Measurements from ENCODE around the gene OR6N1. TPM values are rescaled to one million over a fixed set of nuclear protein-coding genes. Genes with fewer than 3 reads are reported as not detected.
A peak's percentile ranks its signal among the peaks of the same experiment; 100 is the strongest.

Gene OR6N1
- total and polyA plus RNA-seq, 9 of the 15 experiments (the other 6 are each of a cell fraction or from before 2014, with no cell fraction given): 0.01 to 0.07 TPM; not detected in 7

- TF ChIP-seq ZBTB49 (CRISPR knock-in tag; IDR thresholded peaks at IDR 0.05; ENCODE audit: borderline replicate concordance): no peak
- no peak for TF ChIP-seq ARID2 (IDR thresholded peaks at IDR 0.05)
- no peak for TF ChIP-seq CREB3 (tag; conservative IDR thresholded peaks at IDR 0.05; ENCODE audit: low read depth)
- peak; percentile 21; the same call in 1 of the 2 replicates for TF ChIP-seq TARDBP (IDR thresholded peaks at IDR 0.05)
- TF ChIP-seq EGR1 (conservative IDR thresholded peaks at IDR 0.05): peak; percentile 83
- peak; percentile 85 for TF ChIP-seq NFE2 (IDR thresholded peaks at IDR 0.05; ENCODE audit: low read depth)
- no peak for TF ChIP-seq PTRF (tag; IDR thresholded peaks at IDR 0.05)
- no peak for TF ChIP-seq U2AF1 (optimal IDR thresholded peaks at IDR 0.05; ENCODE audit: low read depth, low read length)
- no peak for TF ChIP-seq EHMT2 (IDR thresholded peaks at IDR 0.05)
- no peak for TF ChIP-seq ZNF121 (CRISPR knock-in tag; conservative IDR thresholded peaks at IDR 0.05)
- no peak for TF ChIP-seq ZNF707 (CRISPR knock-in tag; conservative IDR thresholded peaks at IDR 0.05)
- no peak for TF ChIP-seq GTF2B (IDR thresholded peaks at IDR 0.05; ENCODE audit: extremely low read depth, insufficient read length)
- no peak for TF ChIP-seq FOXO4 (CRISPR knock-in tag; IDR thresholded peaks at IDR 0.05)
- no peak for TF ChIP-seq CHD1 (IDR thresholded peaks at IDR 0.05; ENCODE audit: low read length)
- TF ChIP-seq ZNF280A (IDR thresholded peaks at IDR 0.05; ENCODE audit: low read depth, partially characterized antibody): no peak
- no peak for TF ChIP-seq POLR2A (conservative IDR thresholded peaks at IDR 0.05)
- TF ChIP-seq ZBTB2 (IDR thresholded peaks at IDR 0.05): 0 out of 2 replicates have a peak, but pooled peaks have one; percentile 29
- TF ChIP-seq MTA2 (IDR thresholded peaks at IDR 0.05; ENCODE audit: low read depth): peak; percentile 87
- TF ChIP-seq HCFC1 (IDR thresholded peaks at IDR 0.05; ENCODE audit: low read depth, low read length): no peak
- peak; percentile 49 for TF ChIP-seq DACH1 (IDR thresholded peaks at IDR 0.05; ENCODE audit: partially characterized antibody)
Measured at GRCh38 chr1:158819461-158820443, 47.8 kb upstream of the OR6N1 start (continued).

All from K562 (cell line).